Type B pancreatic cell (in vitro differentiated cells): Measurements from ENCODE around the gene CXCL11. TPM values are rescaled to one million over a fixed set of nuclear protein-coding genes. Genes with fewer than 3 reads are reported as not detected.

Experiments used
- DNase-seq: peaks from one replicate; pipeline ENCODE4 v3.0.0; 2021; ENCODE audit warnings: mixed read lengths; ENCODE audit not compliant: unreplicated experiment; ENCODE audit errors: extremely low spot score
- H3K27ac Mint-ChIP-seq: 2 replicates; pipeline ENCODE4 v1.8.0; 2021; ENCODE audit warnings: mild to moderate bottlenecking, mixed read lengths
- H3K27me3 Mint-ChIP-seq: 2 replicates; pipeline ENCODE4 v1.8.0; 2021; ENCODE audit warnings: mixed read lengths
- H3K36me3 Mint-ChIP-seq: 2 replicates; pipeline ENCODE4 v1.8.0; 2021; ENCODE audit warnings: mixed read lengths
- H3K4me1 Mint-ChIP-seq: one replicate; pipeline ENCODE4 v1.8.0; 2021; ENCODE audit warnings: mixed read lengths; ENCODE audit not compliant: unreplicated experiment
- H3K4me3 Mint-ChIP-seq: 2 replicates; pipeline ENCODE4 v1.8.0; 2021; ENCODE audit warnings: mild to moderate bottlenecking, mixed read lengths
- H3K9me3 Mint-ChIP-seq: 2 replicates; pipeline ENCODE4 v1.8.0; 2021; ENCODE audit warnings: mixed read lengths
- CTCF ChIP-seq: fragments of 200-600 bp; sonication (generic); conservative IDR thresholded peaks from 2 replicates; pipeline ENCODE4 v1.5.0; 2021; ENCODE audit warnings: antibody characterized with exemption, mild to moderate bottlenecking
- total RNA-seq: library from RNA; stranded (reverse); gene quantifications from 2 replicates; pipeline ENCODE4 v1.2.1, GENCODE V29; 2021; ENCODE audit warnings: low replicate concordance

CXCL11 gene
- total RNA-seq, 1 donor from 2014 or later = not detected

- Mint-ChIP-seq H3K36me3 (no peaks in the 10 kb centered on the region), H3K27ac (no peak overlapping the region), H3K27me3 (peaks cover 14% of the 10 kb centered on the region), H3K9me3 (no peaks in the 10 kb centered on the region), H3K4me3 (no peak overlapping the region), H3K4me1 (no peaks in the 10 kb centered on the region)
- TF ChIP-seq CTCF = no peak
- no peak for DNase-seq
Observed at GRCh38 chr4:75997946-75998345, 37.9 kb downstream of the CXCL11 start.

- Mint-ChIP-seq H3K27ac (no peak overlapping the region), H3K9me3 (no peaks in the 10 kb centered on the region), H3K36me3 (no peaks in the 10 kb centered on the region), H3K27me3 (peaks cover 11% of the 10 kb centered on the region), H3K4me3 (no peak overlapping the region), H3K4me1 (no peaks in the 10 kb centered on the region)
- TF ChIP-seq CTCF = no peak
- no peak for DNase-seq
Observed at GRCh38 chr4:75997081-75997480, 38.8 kb downstream of the CXCL11 start.

GRCh38 chr4:75995727-75996126 is 40.1 kb downstream of the CXCL11 start:
- Mint-ChIP-seq H3K4me3 (no peak overlapping the region), H3K9me3 (no peaks in the 10 kb centered on the region), H3K4me1 (no peaks in the 10 kb centered on the region), H3K27ac (no peak overlapping the region), H3K27me3 (peaks cover 11% of the 10 kb centered on the region), H3K36me3 (no peaks in the 10 kb centered on the region)
- TF ChIP-seq CTCF = peak; percentile 88
- no peak for DNase-seq

- Mint-ChIP-seq H3K4me1 (peaks cover 18% of the 10 kb centered on the region), H3K27ac (no peak overlapping the region), H3K9me3 (no peaks in the 10 kb centered on the region), H3K36me3 (peaks cover 16% of the 10 kb centered on the region), H3K27me3 (peaks cover 7% of the 10 kb centered on the region), H3K4me3 (no peak overlapping the region)
- no peak for DNase-seq
- no peak for TF ChIP-seq CTCF
Observed at GRCh38 chr4:75992462-75992861, 43.4 kb downstream of the CXCL11 start.

- H3K36me3 Mint-ChIP-seq = peaks cover 16% of the 10 kb centered on the region
- H3K27me3 Mint-ChIP-seq = peaks cover 7% of the 10 kb centered on the region
- H3K9me3 Mint-ChIP-seq = no peaks in the 10 kb centered on the region
- H3K4me3 Mint-ChIP-seq = peak overlapping the region; percentile 92
- no peak for TF ChIP-seq CTCF
- peaks cover 18% of the 10 kb centered on the region for H3K4me1 Mint-ChIP-seq
- DNase-seq = no peak
- peak overlapping the region; percentile 74 for H3K27ac Mint-ChIP-seq
Observed at GRCh38 chr4:75989846-75990528, 45.9 kb downstream of the CXCL11 start.
